Measurements from ENCODE around the gene ZNF581. TPM values are rescaled to one million over a fixed set of nuclear protein-coding genes. Genes with fewer than 3 reads are reported as not detected.

The ZNF581 gene
- polyA plus RNA-seq, 1 experiment, result 31.3 TPM

DNA sequence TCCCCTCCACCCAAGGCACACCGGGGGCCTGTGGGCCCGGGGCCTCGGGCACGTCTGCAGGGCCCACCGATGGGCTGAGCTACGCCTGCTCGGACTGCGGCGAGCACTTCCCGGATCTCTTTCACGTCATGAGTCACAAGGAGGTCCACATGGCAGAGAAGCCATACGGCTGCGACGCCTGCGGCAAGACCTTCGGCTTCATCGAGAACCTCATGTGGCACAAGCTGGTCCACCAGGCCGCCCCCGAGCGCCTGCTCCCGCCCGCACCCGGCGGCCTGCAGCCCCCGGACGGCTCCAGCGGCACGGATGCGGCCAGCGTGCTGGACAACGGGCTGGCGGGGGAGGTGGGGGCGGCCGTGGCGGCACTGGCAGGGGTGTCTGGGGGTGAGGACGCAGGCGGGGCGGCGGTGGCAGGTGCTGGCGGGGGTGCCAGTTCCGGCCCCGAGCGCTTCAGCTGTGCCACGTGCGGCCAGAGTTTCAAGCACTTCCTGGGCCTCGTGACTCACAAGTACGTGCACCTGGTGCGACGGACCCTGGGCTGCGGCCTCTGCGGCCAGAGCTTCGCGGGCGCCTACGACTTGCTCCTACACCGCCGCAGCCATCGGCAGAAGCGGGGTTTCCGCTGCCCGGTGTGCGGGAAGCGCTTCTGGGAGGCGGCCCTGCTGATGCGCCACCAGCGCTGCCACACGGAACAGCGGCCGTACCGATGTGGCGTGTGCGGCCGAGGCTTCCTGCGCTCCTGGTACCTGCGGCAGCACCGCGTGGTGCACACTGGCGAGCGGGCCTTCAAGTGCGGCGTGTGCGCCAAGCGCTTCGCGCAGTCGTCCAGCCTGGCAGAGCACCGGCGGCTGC, 27.7 kb upstream of the ZNF581 start:
- H3K36me3 ChIP-seq (ENCODE audit: control insufficient read depth, insufficient read depth, low read length), result peaks cover 20% of the 10 kb centered on the region
- no peak overlapping the region for H3K4me3 ChIP-seq (ENCODE audit: low read depth, low read length)
- TF ChIP-seq, protein P1, sequence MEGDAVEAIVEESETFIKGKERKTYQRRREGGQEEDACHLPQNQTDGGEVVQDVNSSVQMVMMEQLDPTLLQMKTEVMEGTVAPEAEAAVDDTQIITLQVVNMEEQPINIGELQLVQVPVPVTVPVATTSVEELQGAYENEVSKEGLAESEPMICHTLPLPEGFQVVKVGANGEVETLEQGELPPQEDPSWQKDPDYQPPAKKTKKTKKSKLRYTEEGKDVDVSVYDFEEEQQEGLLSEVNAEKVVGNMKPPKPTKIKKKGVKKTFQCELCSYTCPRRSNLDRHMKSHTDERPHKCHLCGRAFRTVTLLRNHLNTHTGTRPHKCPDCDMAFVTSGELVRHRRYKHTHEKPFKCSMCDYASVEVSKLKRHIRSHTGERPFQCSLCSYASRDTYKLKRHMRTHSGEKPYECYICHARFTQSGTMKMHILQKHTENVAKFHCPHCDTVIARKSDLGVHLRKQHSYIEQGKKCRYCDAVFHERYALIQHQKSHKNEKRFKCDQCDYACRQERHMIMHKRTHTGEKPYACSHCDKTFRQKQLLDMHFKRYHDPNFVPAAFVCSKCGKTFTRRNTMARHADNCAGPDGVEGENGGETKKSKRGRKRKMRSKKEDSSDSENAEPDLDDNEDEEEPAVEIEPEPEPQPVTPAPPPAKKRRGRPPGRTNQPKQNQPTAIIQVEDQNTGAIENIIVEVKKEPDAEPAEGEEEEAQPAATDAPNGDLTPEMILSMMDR (IDR thresholded peaks at IDR 0.05; ENCODE audit: insufficient read depth, low read depth, low read length), result no peak
- CTCF ChIA-PET, result no interaction called here
- no peak for DNase-seq (ENCODE audit: low read depth)
- no peaks in the 10 kb centered on the region for H3K27me3 ChIP-seq (ENCODE audit: control insufficient read depth, insufficient read depth, low read length)
- POLR2A ChIA-PET, result no interaction called here

DNA sequence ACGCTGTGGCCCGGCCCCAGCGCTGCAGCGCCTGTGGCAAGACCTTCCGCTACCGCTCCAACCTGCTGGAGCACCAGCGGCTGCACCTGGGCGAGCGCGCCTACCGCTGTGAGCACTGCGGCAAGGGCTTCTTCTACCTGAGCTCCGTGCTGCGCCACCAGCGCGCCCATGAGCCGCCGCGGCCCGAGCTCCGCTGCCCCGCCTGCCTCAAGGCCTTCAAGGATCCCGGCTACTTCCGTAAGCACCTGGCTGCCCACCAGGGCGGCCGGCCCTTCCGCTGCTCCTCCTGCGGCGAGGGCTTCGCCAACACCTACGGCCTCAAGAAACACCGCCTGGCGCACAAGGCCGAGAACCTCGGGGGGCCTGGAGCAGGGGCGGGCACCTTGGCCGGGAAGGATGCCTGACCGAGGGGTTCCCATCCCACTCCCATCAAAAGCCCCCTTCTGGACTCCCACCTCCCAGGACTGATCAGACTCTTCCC, 27.0 kb upstream of the ZNF581 start:
- H3K27me3 ChIP-seq (ENCODE audit: control insufficient read depth, insufficient read depth, low read length), result no peaks in the 10 kb centered on the region
- ChIA-PET CTCF (interaction anchor here (5.0 kb wide), 1 partner anchor 10 kb away, joined by 40 read pairs; the partner anchor contains the start of gene ZNF865), POLR2A (no interaction called here)
- no peak for DNase-seq (ENCODE audit: low read depth)
- H3K4me3 ChIP-seq (ENCODE audit: low read depth, low read length), result no peak overlapping the region
- TF ChIP-seq, protein P1 (IDR thresholded peaks at IDR 0.05; ENCODE audit: insufficient read depth, low read depth, low read length), result no peak
- H3K36me3 ChIP-seq (ENCODE audit: control insufficient read depth, insufficient read depth, low read length), result peaks cover 22% of the 10 kb centered on the region

DNA sequence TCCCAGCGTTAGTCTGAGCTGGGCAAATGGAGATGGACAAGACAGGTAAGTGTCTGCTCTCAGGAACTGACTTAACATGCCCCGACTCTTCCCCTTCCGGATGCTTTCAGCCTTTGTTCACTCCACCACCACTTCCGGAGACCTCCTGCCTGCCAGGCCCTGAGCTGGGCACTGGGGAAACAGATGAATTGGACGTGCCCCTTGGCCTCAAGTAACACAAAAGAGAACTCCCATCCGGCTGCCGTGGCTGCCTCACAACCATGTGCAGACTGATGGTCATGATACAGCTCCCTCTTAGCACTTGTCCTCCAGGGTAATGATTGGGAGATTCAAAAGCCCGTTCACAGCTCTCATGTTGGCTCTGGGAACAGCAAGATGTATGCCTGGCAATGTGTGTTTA, 26.0 kb upstream of the ZNF581 start:
- POLR2A ChIA-PET, result no interaction called here
- H3K36me3 ChIP-seq (ENCODE audit: control insufficient read depth, insufficient read depth, low read length), result peaks cover 25% of the 10 kb centered on the region
- H3K27me3 ChIP-seq (ENCODE audit: control insufficient read depth, insufficient read depth, low read length), result no peaks in the 10 kb centered on the region
- no peak for DNase-seq (ENCODE audit: low read depth)
- H3K4me3 ChIP-seq (ENCODE audit: low read depth, low read length), result no peak overlapping the region
- CTCF ChIA-PET, result interaction anchor here (5.0 kb wide), 1 partner anchor 11 kb away, joined by 40 read pairs; the partner anchor contains the start of gene ZNF865
- TF ChIP-seq, protein P1 (IDR thresholded peaks at IDR 0.05; ENCODE audit: insufficient read depth, low read depth, low read length), result no peak

DNA sequence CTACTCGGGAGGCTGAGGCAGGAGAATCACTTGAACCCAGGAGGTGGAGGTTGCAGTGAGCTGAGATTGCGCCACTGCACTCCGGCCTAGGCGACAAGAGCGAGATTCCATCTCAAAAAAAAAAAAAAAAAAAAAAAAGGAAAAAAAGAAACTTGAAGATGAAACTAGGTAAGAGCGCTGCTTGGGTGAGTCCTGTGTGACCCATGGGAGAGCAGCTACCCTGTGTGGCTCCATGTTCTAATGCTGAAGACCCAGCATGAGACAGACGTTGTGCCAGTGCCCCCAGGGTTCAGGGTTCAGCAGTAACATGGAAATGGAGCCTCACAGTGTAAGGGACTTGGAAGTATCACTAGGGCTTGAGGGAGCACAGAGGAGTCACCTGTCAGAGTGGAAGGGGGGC, 25.0 kb upstream of the ZNF581 start:
- Histone ChIP-seq H3K27me3 (ENCODE audit: control insufficient read depth, insufficient read depth, low read length) (no peaks in the 10 kb centered on the region), H3K36me3 (ENCODE audit: control insufficient read depth, insufficient read depth, low read length) (peaks cover 25% of the 10 kb centered on the region), H3K4me3 (ENCODE audit: low read depth, low read length) (no peak overlapping the region)
- TF ChIP-seq, protein P1 (IDR thresholded peaks at IDR 0.05; ENCODE audit: insufficient read depth, low read depth, low read length), result no peak
- CTCF ChIA-PET, result interaction anchor here (1.8 to 5.0 kb wide), 4 partner anchors 12 to 115 kb away, joined by 4 to 40 read pairs (median 4); partner anchors contain the start of gene ZNF865
- DNase-seq (ENCODE audit: low read depth), result no peak
- POLR2A ChIA-PET, result interaction anchor here (0.6 kb wide), 1 partner anchor 19 kb away, joined by 3 read pairs; the partner anchor contains the start of gene FIZ1

DNA sequence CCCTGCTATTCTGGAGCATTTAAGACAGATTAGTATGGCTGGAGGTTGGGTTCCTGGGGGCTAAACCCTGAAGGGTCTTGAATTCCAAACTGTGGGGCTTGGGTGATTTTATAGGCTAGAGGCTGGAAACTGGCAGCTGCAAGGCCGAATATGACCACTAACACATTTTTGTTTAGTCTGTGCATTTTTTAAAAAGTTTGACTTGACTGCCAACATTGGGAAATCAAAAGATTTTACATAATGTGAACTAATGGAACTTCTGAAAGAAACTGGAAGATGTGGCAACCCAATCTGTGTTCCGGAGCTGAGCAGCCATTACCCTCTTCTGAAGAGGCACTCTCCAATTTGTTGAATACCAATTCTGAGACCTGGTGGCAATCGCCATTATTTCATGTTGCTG, 24.2 kb upstream of the ZNF581 start:
- H3K4me3 ChIP-seq (ENCODE audit: low read depth, low read length), result no peak overlapping the region
- peaks cover 23% of the 10 kb centered on the region for H3K36me3 ChIP-seq (ENCODE audit: control insufficient read depth, insufficient read depth, low read length)
- no peaks in the 10 kb centered on the region for H3K27me3 ChIP-seq (ENCODE audit: control insufficient read depth, insufficient read depth, low read length)
- no peak for DNase-seq (ENCODE audit: low read depth)
- CTCF ChIA-PET, result interaction anchor here (0.5 to 5.0 kb wide), 9 partner anchors 8 to 193 kb away, joined by 3 to 40 read pairs (median 4); partner anchors contain the start of gene ZNF865
- POLR2A ChIA-PET, result no interaction called here
- TF ChIP-seq, protein P1 (IDR thresholded peaks at IDR 0.05; ENCODE audit: insufficient read depth, low read depth, low read length), result no peak
